Left ventricle myocardium inferior (tissue), 1 donor: ENCODE measurements around the gene HERPUD1. TPM values are rescaled to one million over a fixed set of nuclear protein-coding genes. Genes with fewer than 3 reads are reported as not detected.

Experiments
- DNase-seq: peaks from one replicate; pipeline ENCODE4 v3.0.0-alpha.2; 2020
- H3K27ac ChIP-seq: fragments of 200-600 bp; replicated peaks from 2 replicates; pipeline ENCODE4 v1.8.0; 2021
- H3K27me3 ChIP-seq: fragments of 200-600 bp; 2 replicates; pipeline ENCODE4 v1.8.0; 2021; ENCODE audit warnings: low read depth
- H3K36me3 ChIP-seq: fragments of 200-600 bp; 2 replicates; pipeline ENCODE4 v1.8.0; 2021
- H3K4me1 ChIP-seq: fragments of 200-600 bp; 2 replicates; pipeline ENCODE4 v1.8.0; 2021
- H3K4me3 ChIP-seq: fragments of 200-600 bp; 2 replicates; pipeline ENCODE4 v1.8.0; 2021; ENCODE audit warnings: mild to moderate bottlenecking, moderate library complexity
- H3K9me3 ChIP-seq: fragments of 200-600 bp; replicated peaks from 2 replicates; pipeline ENCODE4 v1.8.0; 2021
- intact Hi-C: fragments of 100-400 bp; cut with micrococcal nuclease; formaldehyde crosslinking; loops from one replicate; pipeline ENCODE4 v1.11.0; 2022
- total RNA-seq: library from RNA; stranded (reverse); fragmentation: NEBNext Ultra II Directional; extraction: Animal tissue kit (Norgen Biotek cat#: 25700); gene quantifications from one replicate; pipeline ENCODE4 v1.2.1, GENCODE V29; 2021
- TF ChIP-seq, protein P1 (sequence below): fragments of 200-600 bp; IDR thresholded peaks from 2 replicates; pipeline ENCODE4 v1.8.0; 2021; ENCODE audit warnings: antibody characterized with exemption, mild to moderate bottlenecking, borderline replicate concordance
- donor health status: DM: no; HTN: yes; CAD: no; lungs with severe emphysema.

The HERPUD1 gene
- total RNA-seq, 1 donor from 2014 or later, result 119 TPM

DNA sequence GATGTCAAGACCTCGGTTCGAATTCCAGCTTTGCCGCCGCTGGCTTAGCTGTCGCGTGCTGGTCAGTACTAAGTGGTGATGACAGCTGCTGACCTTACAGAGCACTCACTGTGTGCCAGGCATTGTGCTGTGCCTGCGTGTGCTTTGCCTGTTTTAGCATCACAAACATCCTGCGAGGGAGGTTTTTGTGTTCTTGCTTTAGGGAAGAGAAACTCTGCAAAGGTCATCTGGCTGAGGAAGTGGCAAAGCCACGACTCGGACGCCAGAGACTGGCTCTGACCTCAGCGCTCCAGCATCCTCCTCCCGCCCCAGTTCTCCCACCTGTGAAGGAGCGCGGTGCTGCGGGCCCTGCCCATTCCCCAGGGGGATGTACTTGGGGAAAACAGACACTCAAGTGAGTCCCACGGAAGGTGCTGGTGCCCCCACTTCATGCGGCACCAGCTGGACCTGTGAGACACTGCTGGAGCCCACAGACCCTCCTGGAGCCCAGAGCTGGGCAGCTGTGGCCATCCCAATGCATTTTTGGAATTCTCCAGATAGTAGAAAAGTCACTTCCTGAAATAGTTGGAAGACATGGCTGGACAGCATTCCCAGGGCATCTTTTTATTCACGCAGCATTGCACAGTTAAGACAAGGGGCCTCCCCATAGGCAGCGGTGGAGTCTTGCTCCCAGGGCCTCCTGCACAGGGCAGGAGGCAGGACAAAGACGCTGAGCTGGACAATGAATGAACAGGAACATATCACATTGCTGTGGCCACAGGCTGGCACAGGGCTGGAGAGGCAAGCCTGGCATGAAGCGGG, 20.0 kb upstream of the HERPUD1 start:
- H3K27me3 ChIP-seq, result no peaks in the 10 kb centered on the region
- no peaks in the 10 kb centered on the region for H3K36me3 ChIP-seq
- H3K27ac ChIP-seq, result peak overlapping the region; percentile 44
- H3K9me3 ChIP-seq, result no peaks in the 10 kb centered on the region
- H3K4me1 ChIP-seq, result peaks cover 53% of the 10 kb centered on the region
- intact Hi-C loops, result no loop called here
- TF ChIP-seq, protein P1, sequence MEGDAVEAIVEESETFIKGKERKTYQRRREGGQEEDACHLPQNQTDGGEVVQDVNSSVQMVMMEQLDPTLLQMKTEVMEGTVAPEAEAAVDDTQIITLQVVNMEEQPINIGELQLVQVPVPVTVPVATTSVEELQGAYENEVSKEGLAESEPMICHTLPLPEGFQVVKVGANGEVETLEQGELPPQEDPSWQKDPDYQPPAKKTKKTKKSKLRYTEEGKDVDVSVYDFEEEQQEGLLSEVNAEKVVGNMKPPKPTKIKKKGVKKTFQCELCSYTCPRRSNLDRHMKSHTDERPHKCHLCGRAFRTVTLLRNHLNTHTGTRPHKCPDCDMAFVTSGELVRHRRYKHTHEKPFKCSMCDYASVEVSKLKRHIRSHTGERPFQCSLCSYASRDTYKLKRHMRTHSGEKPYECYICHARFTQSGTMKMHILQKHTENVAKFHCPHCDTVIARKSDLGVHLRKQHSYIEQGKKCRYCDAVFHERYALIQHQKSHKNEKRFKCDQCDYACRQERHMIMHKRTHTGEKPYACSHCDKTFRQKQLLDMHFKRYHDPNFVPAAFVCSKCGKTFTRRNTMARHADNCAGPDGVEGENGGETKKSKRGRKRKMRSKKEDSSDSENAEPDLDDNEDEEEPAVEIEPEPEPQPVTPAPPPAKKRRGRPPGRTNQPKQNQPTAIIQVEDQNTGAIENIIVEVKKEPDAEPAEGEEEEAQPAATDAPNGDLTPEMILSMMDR, result no peak
- H3K4me3 ChIP-seq, result no peak overlapping the region
- DNase-seq, result peak; percentile 23

DNA sequence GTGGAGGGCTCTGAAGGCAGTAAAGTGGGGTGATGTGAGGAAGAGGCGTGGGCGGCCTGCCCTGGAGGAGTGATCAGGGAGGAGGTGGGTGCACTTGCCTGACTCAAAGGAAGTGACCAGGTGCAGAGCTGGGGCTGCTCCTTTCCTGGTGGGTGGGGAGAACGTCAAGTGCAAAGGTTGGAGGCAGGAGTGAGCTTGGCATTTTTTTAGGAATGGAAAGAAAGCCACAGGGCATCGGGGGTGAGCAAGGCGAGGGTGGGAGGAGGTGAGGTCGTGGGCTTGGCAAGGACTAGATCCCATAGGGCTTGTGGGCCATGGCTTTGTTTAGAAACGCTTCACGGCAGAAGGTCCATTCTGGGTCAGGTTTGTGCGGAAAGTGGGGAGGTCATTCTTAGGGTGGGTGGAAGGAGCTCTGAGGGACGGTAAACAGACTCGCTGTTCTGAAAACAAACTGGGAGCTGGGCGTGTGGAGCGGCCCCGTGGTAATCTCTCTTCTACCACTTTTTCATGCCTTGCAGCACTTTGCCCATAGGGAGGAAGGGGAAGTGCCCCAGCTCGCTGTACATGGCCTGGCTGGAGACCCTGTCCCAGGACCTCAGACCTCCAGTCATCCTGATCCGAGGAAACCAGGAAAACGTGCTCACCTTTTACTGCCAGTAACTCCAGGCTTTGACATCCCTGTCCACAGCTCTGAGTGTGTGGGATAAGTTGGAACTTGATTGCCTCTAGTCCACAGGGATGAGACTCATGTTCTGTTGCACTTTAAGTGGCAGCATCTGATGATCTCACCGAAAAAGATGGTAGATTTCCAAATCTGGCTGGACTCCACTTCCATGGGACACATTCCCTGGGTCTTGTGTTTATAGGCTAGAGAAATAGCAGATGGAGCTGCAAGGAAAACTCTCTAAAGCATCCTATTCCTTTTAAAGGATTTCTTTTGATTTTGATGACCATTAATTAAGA, 18.9 kb upstream of the HERPUD1 start:
- Histone ChIP-seq H3K27ac (no peak overlapping the region), H3K36me3 (no peaks in the 10 kb centered on the region), H3K27me3 (no peaks in the 10 kb centered on the region), H3K4me3 (no peak overlapping the region), H3K9me3 (no peaks in the 10 kb centered on the region), H3K4me1 (peaks cover 64% of the 10 kb centered on the region)
- TF ChIP-seq, protein P1, result no peak
- intact Hi-C loops, result no loop called here
- no peak for DNase-seq

DNA sequence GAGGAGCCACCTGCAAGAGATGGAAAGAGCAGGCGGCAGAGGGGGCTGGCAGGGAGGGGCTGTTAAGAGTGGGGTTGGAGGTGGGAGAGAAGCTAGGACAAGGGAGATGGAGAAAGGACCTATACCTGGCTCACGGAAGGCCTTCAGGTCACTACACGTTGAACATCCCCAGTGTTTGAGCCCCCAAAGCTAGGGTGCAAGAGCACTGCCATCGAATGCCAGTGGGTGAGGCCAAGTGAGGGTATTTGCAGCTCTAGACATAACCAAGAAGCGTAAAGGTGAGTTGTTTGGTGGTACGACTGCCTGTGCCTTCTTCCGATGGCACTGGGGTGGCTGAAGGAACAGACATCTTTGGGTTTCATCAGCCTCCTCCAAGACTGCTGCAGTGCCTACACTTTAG, 17.0 kb upstream of the HERPUD1 start:
- DNase-seq, result no peak
- Histone ChIP-seq H3K27ac (peak overlapping the region; percentile 67), H3K4me3 (no peak overlapping the region), H3K27me3 (no peaks in the 10 kb centered on the region), H3K9me3 (no peaks in the 10 kb centered on the region), H3K36me3 (no peaks in the 10 kb centered on the region), H3K4me1 (peaks cover 67% of the 10 kb centered on the region)
- TF ChIP-seq, protein P1, result no peak
- intact Hi-C loops, result no loop called here

DNA sequence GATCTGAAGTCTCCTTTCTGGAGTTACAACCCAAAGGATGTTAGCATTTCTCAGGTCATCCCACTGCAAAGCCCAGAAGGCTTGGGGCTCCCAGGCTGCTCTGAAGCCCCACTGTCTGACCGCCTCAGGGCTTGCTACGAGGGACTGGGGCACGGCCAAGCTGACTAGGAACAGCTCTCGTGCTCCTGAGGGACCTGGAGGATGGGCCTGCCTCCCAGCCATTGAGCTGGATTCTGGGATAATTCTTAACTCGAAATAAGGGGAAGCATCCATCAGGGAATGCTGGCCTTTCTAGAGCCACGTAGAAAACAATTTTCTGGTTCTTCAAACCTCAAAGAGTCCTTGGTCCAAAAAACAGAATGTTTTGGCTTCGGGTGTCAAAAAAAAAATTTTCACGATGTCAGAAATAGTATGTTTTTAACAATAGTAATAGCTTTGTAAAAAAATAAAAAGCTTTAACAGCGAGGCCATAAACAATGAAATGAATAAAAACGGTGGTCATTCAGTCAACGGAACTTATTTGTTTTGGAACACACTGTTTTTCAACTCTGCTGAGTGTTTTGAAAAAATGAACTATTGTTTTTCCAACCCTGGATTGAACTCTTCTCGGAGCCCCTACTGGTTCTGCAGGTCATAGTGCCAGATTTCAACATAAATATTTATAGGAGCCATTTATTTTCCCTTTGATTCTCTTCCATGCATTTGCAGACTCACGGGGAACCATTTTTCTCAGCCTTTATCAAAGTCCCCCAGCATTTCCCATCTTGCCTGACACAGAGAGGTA, 16.4 kb upstream of the HERPUD1 start:
- TF ChIP-seq, protein P1, result no peak
- intact Hi-C loops, result no loop called here
- no peak for DNase-seq
- Histone ChIP-seq H3K27ac (peak overlapping the region; percentile 67), H3K4me3 (no peak overlapping the region), H3K27me3 (no peaks in the 10 kb centered on the region), H3K9me3 (no peaks in the 10 kb centered on the region), H3K4me1 (peaks cover 61% of the 10 kb centered on the region), H3K36me3 (no peaks in the 10 kb centered on the region)
